Measurements from ENCODE around the gene FERMT3.
A peak's percentile ranks its signal among the peaks of the same experiment; 100 is the strongest.
"Not testable (repeated sequence)": the region's sequence is repeated elsewhere in the genome, so short reads cannot be mapped to it uniquely, and the experiment has no call there.

The FERMT3 gene

DNA sequence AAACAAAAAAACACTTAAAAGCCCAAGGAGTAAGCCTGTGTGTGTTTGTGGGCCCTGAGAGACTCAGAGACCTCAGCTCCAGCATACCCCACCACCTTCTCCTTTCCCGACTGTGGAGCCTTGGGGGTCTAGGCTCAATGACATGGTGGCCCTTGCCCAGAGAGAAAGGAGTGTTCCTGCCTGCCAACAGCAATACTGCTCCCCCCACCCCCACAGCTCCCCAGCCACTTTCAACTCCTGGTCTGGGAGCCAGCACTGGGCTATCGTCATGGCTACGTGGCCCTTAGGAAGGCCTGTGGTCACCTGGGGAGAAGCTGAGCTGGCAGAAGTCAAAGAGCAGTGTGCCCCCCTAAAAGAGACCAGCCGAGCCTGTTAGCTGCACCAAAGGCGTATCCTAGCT is 37.6 kb downstream of the FERMT3 start:
- H3K27ac ChIP-seq (ENCODE audit: insufficient read depth, low read depth, low read length, poor library complexity, severe bottlenecking) = no peak overlapping the region
- no peak overlapping the region for H3K4me3 ChIP-seq (ENCODE audit: insufficient read depth, low read depth, low read length)
- WGBS, 2 experiments = 72 to 81% methylated on average over 5 of the region's 5 CpGs
- peaks cover 28% of the 10 kb centered on the region for H3K4me1 ChIP-seq (ENCODE audit: control insufficient read depth, insufficient read depth, low read length)
- H3K27me3 ChIP-seq (ENCODE audit: control insufficient read depth, insufficient read depth, low read length, poor library complexity, severe bottlenecking) = peaks cover 7% of the 10 kb centered on the region
- no peaks in the 10 kb centered on the region for H3K9me3 ChIP-seq (ENCODE audit: control insufficient read depth, low read length)
- peaks cover 5% of the 10 kb centered on the region for H3K36me3 ChIP-seq (ENCODE audit: control insufficient read depth, insufficient read depth, low read length)

GRCh38 chr11:64244966-64245365 is 38.4 kb downstream of the FERMT3 start:
- H3K36me3 ChIP-seq (ENCODE audit: control insufficient read depth, insufficient read depth, low read length) = peaks cover 5% of the 10 kb centered on the region
- H3K27ac ChIP-seq (ENCODE audit: insufficient read depth, low read depth, low read length, poor library complexity, severe bottlenecking) = no peak overlapping the region
- H3K9me3 ChIP-seq (ENCODE audit: control insufficient read depth, low read length) = no peaks in the 10 kb centered on the region
- H3K27me3 ChIP-seq (ENCODE audit: control insufficient read depth, insufficient read depth, low read length, poor library complexity, severe bottlenecking) = peaks cover 7% of the 10 kb centered on the region
- H3K4me1 ChIP-seq (ENCODE audit: control insufficient read depth, insufficient read depth, low read length) = peaks cover 28% of the 10 kb centered on the region
- H3K4me3 ChIP-seq (ENCODE audit: insufficient read depth, low read depth, low read length) = peak overlapping the region; percentile 76
- WGBS, 2 experiments = 80 to 85% methylated on average over 6 of the region's 6 CpGs

DNA sequence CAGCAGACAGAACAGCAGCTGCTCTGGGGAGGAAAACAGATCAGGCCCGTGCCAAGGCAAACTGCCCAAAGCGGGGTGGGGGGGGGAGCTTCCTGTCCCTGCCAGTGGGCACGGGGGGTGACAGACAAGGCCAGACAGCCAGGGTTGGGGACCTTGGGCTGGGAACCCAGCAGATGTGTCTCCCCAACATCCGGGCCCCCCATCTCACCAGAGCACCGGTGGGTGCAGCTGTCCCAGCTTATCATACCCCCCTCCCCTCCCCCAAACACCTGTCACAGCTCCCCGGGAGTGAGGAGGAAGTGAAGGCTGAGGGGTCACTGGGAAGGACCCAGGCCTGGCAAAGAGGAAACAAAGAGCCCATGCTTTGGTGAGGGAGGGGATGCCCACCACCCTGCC is 38.9 kb downstream of the FERMT3 start:
- 39 to 47% methylated on average over 4 to 6 of the region's 6 CpGs for WGBS, 2 experiments
- H3K36me3 ChIP-seq (ENCODE audit: control insufficient read depth, insufficient read depth, low read length) = peaks cover 5% of the 10 kb centered on the region
- H3K27me3 ChIP-seq (ENCODE audit: control insufficient read depth, insufficient read depth, low read length, poor library complexity, severe bottlenecking) = peaks cover 7% of the 10 kb centered on the region
- no peaks in the 10 kb centered on the region for H3K9me3 ChIP-seq (ENCODE audit: control insufficient read depth, low read length)
- H3K27ac ChIP-seq (ENCODE audit: insufficient read depth, low read depth, low read length, poor library complexity, severe bottlenecking) = no peak overlapping the region
- H3K4me3 ChIP-seq (ENCODE audit: insufficient read depth, low read depth, low read length) = peak overlapping the region; percentile 76
- H3K4me1 ChIP-seq (ENCODE audit: control insufficient read depth, insufficient read depth, low read length) = peaks cover 26% of the 10 kb centered on the region

- no peak overlapping the region for H3K27ac ChIP-seq (ENCODE audit: insufficient read depth, low read depth, low read length, poor library complexity, severe bottlenecking)
- H3K36me3 ChIP-seq (ENCODE audit: control insufficient read depth, insufficient read depth, low read length) = peaks cover 5% of the 10 kb centered on the region
- peaks cover 10% of the 10 kb centered on the region for H3K27me3 ChIP-seq (ENCODE audit: control insufficient read depth, insufficient read depth, low read length, poor library complexity, severe bottlenecking)
- H3K9me3 ChIP-seq (ENCODE audit: control insufficient read depth, low read length) = no peaks in the 10 kb centered on the region
- 1% methylated on average over 46 of the region's 46 CpGs for WGBS, 2 experiments
- H3K4me3 ChIP-seq (ENCODE audit: insufficient read depth, low read depth, low read length) = peak overlapping the region; percentile 76
- H3K4me1 ChIP-seq (ENCODE audit: control insufficient read depth, insufficient read depth, low read length) = peaks cover 32% of the 10 kb centered on the region
These were observed 39.5 kb downstream of the FERMT3 start for GRCh38 chr11:64245797-64246620.

DNA sequence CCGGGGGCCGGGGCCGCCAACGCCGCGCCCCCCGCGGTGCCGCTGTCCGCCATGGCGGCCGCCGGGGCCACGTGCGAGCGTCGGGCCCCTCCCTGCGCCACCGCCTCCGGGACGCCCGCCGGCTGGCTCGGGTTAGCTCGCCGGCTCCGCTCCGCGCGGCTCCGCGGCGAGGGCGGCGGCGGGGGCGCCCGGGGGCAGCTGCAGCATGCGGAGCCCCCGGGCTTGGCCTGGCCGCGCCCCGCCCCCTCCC is 40.0 kb downstream of the FERMT3 start:
- H3K4me3 ChIP-seq (ENCODE audit: insufficient read depth, low read depth, low read length) = peak overlapping the region; percentile 77

DNA sequence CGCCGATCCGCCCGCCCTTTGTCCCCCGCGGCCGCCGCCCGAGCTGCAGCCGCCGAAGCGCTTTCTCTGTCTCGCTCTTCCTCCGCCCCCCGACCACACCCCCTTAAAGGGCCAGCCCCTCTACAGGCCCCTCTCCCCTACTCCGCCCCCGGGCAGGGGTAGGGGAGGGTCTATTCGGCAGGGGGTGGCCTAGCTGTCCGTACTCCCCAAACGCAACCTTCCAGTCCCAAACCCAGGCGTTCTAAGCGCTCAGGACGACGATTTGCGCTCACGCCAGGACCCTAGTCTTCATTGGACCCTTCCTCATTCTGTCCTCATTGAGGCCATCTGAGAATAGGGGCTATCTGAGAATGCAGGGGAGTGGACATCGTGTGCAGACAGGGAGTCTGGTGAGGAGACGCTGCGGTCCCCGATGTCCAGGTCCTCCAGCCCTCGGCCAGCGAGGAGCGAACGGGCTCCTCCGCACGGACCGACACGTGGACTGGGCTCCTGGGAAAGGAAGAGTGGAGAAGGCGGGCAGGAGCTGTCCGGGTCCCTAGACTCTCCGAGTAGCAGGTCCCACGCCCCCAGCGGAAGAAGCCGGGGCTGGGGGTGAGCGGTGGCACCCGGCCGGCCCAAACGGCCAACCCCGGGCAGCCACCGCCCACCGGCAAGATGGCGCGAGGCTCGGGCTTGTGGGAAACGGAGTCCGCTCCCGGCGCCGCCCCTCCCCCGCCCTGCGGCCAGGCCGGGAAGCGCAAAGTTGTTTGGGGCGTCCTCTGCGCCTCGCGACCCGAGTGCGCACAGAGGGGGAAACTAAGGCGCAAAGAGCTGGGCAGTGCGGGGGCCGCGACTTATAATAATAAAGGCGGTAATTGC is 40.6 kb downstream of the FERMT3 start, which contains the start of gene PPP1R14B:
Gene PPP1R14B (minus strand): TSS at position 73 of the 858 bp plus-strand sequence. CDS start 270 bp downstream, outside the sequence.
- H3K27ac ChIP-seq (ENCODE audit: insufficient read depth, low read depth, low read length, poor library complexity, severe bottlenecking) = peak within 1 kb of the TSS; percentile 86
- no peaks in the 10 kb centered on the region for H3K9me3 ChIP-seq (ENCODE audit: control insufficient read depth, low read length)
- peaks cover 10% of the 10 kb centered on the region for H3K27me3 ChIP-seq (ENCODE audit: control insufficient read depth, insufficient read depth, low read length, poor library complexity, severe bottlenecking)
- H3K4me3 ChIP-seq (ENCODE audit: insufficient read depth, low read depth, low read length) = peak within 1 kb of the TSS; percentile 77
- 0% methylated on average over 69 to 74 of the region's 74 CpGs for WGBS, 2 experiments
- peaks cover 31% of the 10 kb centered on the region for H3K4me1 ChIP-seq (ENCODE audit: control insufficient read depth, insufficient read depth, low read length)
- H3K36me3 ChIP-seq (ENCODE audit: control insufficient read depth, insufficient read depth, low read length) = peaks cover 5% of the 10 kb centered on the region

More for the DNA sequence above, 40.0 kb downstream of the FERMT3 start:
- Histone ChIP-seq H3K27me3 (ENCODE audit: control insufficient read depth, insufficient read depth, low read length, poor library complexity, severe bottlenecking) (peaks cover 10% of the 10 kb centered on the region), H3K4me1 (ENCODE audit: control insufficient read depth, insufficient read depth, low read length) (peaks cover 32% of the 10 kb centered on the region)
- not testable (repeated sequence) for H3K27ac ChIP-seq (ENCODE audit: insufficient read depth, low read depth, low read length, poor library complexity, severe bottlenecking); H3K9me3 ChIP-seq (ENCODE audit: control insufficient read depth, low read length); H3K36me3 ChIP-seq (ENCODE audit: control insufficient read depth, insufficient read depth, low read length)
- 0% methylated on average over 43 of the region's 43 CpGs for WGBS, 2 experiments

DNA sequence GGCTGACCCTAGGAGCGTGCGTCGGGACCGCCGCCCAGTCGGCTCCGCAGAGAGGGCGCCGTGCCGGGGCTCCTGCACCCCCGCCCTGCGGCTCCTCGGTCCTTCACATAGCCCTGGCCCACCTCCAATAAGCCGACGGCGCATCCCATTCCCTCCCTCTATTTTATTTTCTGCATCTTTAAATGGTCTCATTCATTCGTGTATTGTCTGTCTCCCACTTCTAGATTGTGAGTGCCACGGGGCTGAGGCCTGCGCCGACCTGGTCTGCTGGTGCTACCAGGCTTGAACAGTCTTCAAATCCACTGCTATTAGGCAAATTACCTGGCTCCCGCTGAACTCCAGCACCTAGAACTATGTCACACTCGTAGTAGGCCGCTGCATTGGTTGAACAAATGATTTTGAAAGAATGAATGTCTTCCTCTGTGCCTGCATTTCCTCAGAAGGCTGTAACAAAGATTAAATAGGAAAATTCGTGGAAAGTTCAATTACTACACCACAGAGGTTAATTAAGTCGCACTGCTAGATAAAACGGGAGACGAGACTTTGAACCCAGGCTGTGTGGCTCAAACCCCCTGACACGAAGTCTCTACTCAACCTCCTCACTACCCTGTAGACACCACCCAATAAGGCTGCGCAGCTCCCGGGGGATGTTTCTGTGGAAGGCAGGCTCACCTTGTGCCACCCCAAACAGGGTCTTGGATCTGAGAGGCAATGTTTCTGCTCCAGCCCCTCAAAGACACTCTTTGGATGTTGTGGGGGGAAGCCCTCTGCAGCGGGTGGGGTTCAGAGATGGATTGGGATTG is 41.4 kb downstream of the FERMT3 start:
- H3K4me1 ChIP-seq (ENCODE audit: control insufficient read depth, insufficient read depth, low read length) = peaks cover 27% of the 10 kb centered on the region
- H3K36me3 ChIP-seq (ENCODE audit: control insufficient read depth, insufficient read depth, low read length) = peaks cover 5% of the 10 kb centered on the region
- peaks cover 10% of the 10 kb centered on the region for H3K27me3 ChIP-seq (ENCODE audit: control insufficient read depth, insufficient read depth, low read length, poor library complexity, severe bottlenecking)
- no peaks in the 10 kb centered on the region for H3K9me3 ChIP-seq (ENCODE audit: control insufficient read depth, low read length)
- WGBS, 2 experiments = 41% methylated on average over 31 of the region's 31 CpGs
- no peak overlapping the region for H3K27ac ChIP-seq (ENCODE audit: insufficient read depth, low read depth, low read length, poor library complexity, severe bottlenecking)
- peak overlapping the region; percentile 77 for H3K4me3 ChIP-seq (ENCODE audit: insufficient read depth, low read depth, low read length)

DNA sequence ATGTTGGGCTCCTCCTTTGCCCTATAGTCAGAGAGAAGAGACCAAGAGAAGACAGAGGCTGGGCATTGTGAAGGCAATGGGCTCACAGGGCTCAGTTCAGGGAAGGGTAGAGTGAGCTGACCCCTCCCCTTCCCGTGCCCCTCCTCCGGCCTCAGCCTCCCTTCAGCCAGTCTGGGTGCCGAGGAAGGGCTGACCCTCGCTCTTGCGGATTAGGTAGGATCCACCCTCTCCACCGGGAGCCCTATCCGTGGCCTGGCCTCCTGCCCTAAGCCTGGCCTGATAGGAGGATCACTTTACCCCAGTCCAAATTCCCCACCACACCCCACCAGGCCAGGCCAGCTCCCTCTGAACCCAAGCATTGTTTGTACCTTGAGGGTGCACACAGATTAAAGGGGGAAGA is 42.1 kb downstream of the FERMT3 start:
- Histone ChIP-seq H3K4me1 (ENCODE audit: control insufficient read depth, insufficient read depth, low read length) (peaks cover 27% of the 10 kb centered on the region), H3K4me3 (ENCODE audit: insufficient read depth, low read depth, low read length) (no peak overlapping the region), H3K9me3 (ENCODE audit: control insufficient read depth, low read length) (no peaks in the 10 kb centered on the region), H3K27me3 (ENCODE audit: control insufficient read depth, insufficient read depth, low read length, poor library complexity, severe bottlenecking) (peaks cover 10% of the 10 kb centered on the region), H3K27ac (ENCODE audit: insufficient read depth, low read depth, low read length, poor library complexity, severe bottlenecking) (no peak overlapping the region), H3K36me3 (ENCODE audit: control insufficient read depth, insufficient read depth, low read length) (peaks cover 1% of the 10 kb centered on the region)
- WGBS, 2 experiments = 33 to 41% methylated on average over 7 of the region's 7 CpGs

- 84 to 92% methylated on average over 4 of the region's 4 CpGs for WGBS, 2 experiments
- peaks cover 10% of the 10 kb centered on the region for H3K27me3 ChIP-seq (ENCODE audit: control insufficient read depth, insufficient read depth, low read length, poor library complexity, severe bottlenecking)
These were observed 42.5 kb downstream of the FERMT3 start for GRCh38 chr11:64249038-64249437.

More at GRCh38 chr11:64249038-64249437, 42.5 kb downstream of the FERMT3 start:
- H3K36me3 ChIP-seq (ENCODE audit: control insufficient read depth, insufficient read depth, low read length) = no peaks in the 10 kb centered on the region
- no peak overlapping the region for H3K27ac ChIP-seq (ENCODE audit: insufficient read depth, low read depth, low read length, poor library complexity, severe bottlenecking)
- H3K9me3 ChIP-seq (ENCODE audit: control insufficient read depth, low read length) = no peaks in the 10 kb centered on the region
- H3K4me3 ChIP-seq (ENCODE audit: insufficient read depth, low read depth, low read length) = no peak overlapping the region
- peaks cover 27% of the 10 kb centered on the region for H3K4me1 ChIP-seq (ENCODE audit: control insufficient read depth, insufficient read depth, low read length)
